HG03439 (cell line): ENCODE results near the gene POC1B.

Experiments
- ATAC-seq: cut with Tn5 transposase; IDR thresholded peaks from one replicate; pipeline ENCODE4 v1.9.1; 2021; ENCODE audit warnings: mild to moderate bottlenecking, moderate library complexity; ENCODE audit not compliant: unreplicated experiment

The POC1B gene

GRCh38 chr12:89525824-89526770 lies at the start of gene POC1B:
Gene POC1B (minus strand): TSS chr12:89526047. CDS start chr12:89525895, 152 bp downstream.
- ATAC-seq = peak; percentile 72

- no peak for ATAC-seq
These were observed 49.5 kb upstream of the POC1B start for GRCh38 chr12:89575374-89575773.

DNA sequence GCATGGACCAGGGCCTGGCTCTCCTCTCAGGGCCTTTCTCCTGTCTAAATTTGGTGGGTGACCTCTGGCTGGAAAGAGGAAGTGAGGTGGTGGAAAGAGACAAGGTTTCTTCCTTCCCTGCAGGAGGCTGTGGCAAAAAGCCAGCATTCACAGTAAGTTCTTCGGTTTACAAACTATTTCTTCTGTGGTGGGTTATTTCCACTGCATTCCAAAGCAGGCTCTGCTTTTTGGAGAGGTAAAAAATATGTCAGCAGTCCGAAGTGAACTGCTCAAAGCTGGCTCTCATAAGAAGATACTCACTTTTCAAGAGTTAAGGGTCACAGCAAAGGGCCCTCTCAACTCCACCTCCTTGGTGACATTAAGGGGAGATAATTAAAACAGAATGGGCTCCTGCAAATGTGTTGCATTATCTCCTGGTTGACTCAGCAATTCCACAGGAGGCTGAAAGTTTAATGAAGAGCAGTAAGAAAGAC lies 48.9 kb upstream of the POC1B start:
- no peak for ATAC-seq

- no peak for ATAC-seq
These were observed 47.4 kb upstream of the POC1B start for GRCh38 chr12:89573051-89573810.

DNA sequence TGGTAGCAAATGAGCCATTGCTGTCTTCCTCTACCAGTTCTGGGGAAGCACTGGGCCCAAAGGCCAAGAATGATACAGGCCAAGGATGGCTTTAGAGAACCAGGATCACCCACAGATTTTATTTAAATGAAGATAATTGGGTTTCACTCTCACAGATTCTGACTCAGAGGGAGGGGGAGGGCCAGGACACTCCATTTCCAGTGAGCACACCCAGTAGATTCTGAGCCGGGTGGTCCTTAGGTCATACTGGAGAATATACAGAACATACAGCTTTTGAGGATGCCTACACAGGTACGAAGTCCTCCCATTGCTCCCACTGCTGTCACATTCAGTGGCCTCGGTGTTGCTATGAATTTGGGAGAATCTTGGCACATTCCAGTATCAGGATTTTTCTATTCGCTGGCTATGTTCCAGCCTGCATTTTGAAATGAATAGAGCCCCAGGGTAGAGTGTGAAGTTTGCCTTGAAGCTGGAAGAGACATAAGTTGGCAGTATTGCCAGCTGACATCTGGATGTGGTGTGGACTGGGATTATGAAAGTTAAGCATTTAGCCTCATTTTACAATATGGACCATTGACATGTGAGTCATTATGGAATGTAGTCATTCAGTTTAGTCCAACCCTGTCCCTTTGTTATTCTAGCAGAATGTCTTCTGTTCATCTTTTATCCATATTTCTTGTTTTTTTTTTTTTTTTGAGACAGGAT lies 45.8 kb upstream of the POC1B start:
- ATAC-seq = no peak

DNA sequence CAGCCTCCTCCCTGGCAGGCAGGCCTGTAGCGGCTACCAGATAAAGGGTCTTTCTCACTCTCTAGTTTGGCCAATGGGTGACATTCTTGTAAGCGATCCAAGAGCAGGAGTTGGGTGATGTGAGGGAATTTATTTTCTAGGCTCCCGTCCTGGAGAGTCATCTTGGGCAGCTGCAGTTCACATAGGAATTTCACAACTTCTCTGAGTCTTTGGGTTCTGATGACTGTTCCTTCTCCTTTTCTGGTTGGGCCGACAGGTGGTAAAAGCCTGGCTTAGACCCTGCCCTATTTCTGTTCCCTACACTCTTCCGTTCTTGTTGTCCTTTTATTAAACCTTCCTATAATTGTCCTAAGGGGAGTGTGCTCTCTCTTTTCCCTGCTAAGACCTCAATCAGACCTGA lies 42.6 kb upstream of the POC1B start:
- no peak for ATAC-seq

DNA sequence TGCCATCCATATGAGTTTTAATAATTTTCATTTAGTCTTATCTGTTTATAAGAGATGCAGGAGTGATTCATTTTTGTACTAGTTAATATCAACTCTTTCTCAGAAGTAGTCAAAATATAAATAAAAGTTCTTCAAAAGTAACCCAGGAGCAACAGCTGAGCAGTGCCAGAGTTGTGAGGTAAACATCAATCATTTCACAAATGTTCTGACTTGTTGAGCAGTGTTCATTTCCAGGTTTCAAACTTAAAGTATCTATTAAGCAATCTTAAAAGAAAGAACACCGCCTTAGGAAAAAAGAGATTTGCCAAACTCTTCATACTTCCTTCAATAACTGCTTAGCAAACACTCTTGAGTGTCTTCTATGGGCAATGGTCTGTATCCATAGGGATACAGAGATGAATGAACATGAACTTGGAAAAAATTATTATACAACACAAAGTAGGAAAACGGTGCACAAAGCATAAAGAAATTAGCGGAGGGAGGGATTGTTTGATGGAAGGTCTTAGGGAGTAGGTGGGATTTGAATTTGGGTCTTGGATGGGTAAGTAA lies 41.9 kb upstream of the POC1B start:
- no peak for ATAC-seq

GRCh38 chr12:89566615-89567014 lies 40.8 kb upstream of the POC1B start:
- no peak for ATAC-seq

DNA sequence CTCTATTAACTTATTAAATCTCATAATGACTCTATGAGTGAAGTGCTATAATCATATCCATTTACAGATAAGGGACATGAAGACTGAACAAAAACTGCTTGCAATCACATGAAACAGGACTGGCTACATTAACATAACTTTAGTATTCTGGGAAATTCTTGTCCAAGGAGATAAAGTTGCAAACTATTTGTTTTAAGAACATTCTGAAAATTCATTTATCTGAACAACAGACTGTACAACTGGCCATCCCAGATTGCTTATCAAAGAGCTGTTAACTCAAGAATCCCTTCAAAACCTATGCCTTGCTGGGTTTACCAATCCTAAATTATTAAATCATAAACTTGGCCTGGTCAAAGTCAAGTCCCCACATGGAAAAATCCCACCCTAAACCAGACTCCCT lies 39.2 kb upstream of the POC1B start:
- no peak for ATAC-seq

GRCh38 chr12:89559753-89560152 lies 33.9 kb upstream of the POC1B start:
- no peak for ATAC-seq

DNA sequence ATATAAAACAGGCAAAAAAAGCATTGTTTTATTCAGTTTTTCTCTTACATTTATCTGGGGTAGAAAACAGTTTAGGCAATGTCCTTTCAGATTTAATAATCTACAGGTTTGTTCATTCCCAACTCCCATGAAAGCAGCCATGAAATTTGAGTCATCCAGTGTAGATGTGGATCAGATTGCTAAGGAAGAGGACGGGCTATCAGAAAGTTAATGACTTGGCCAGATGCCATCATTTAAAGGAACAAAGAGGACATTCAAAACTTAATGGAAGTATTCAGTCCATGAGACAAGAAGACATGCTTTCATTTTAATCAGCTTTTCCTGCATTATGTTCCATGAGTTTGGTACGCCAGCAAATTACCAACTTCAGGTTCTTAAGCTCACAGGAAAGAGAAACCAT lies 31.1 kb upstream of the POC1B start:
- no peak for ATAC-seq

DNA sequence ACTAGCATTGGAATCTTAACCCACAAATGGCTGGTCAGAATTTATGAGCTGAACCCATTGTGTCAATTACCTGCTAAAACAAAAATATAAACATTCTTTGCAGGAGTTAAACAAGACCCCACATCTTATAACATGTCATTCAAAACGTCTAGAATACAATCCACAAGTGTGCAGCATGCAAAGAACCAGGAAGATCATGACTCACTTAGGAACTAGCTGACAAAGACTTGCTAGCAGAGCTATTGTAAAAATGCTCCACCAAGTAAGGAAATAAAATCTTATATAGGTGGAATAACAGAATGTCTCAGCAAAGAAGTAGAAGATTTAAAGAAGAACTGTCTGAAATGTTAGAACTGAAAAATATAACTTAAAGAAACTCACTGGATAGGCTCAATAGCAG lies 26.5 kb upstream of the POC1B start:
- ATAC-seq = no peak

DNA sequence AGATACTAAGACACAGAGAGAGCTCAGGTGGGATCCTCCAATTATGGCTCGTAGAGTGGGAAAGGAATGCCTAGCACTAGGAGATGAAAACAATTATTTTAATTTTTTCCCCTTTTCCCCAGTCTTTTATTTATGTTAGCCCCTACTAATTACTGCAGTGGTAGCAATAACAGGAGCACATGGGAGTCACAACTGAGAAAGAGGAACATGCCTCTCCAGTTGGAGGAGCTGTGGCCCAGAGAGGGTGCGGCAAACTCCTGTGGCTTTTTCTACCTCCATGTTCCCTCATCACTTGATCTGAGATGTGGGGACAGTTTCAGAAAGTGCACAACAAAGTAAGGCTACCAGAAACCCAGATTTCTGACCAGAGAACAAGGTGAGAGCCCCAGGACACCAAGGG lies 25.9 kb upstream of the POC1B start:
- no peak for ATAC-seq

GRCh38 chr12:89547101-89547500 lies 21.3 kb upstream of the POC1B start:
- ATAC-seq = no peak

DNA sequence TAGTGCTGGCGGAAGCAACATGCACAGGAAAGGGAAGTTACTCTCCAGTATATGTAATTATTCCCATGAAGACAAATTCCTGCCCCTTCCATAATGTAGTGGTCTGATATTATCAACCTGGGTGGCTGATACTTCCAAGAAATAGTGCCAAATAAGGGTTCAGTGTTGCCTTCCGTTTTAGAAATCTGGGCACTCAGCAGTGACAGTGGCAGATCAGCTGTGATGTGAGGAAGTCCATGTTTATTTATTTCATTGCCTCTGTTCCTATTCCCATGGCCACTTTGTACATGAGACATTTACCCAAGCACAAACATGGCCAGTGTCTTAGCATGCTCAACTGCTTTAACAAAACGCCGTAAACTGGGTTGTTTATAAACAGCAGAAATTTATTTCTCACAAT lies 20.3 kb upstream of the POC1B start:
- no peak for ATAC-seq

DNA sequence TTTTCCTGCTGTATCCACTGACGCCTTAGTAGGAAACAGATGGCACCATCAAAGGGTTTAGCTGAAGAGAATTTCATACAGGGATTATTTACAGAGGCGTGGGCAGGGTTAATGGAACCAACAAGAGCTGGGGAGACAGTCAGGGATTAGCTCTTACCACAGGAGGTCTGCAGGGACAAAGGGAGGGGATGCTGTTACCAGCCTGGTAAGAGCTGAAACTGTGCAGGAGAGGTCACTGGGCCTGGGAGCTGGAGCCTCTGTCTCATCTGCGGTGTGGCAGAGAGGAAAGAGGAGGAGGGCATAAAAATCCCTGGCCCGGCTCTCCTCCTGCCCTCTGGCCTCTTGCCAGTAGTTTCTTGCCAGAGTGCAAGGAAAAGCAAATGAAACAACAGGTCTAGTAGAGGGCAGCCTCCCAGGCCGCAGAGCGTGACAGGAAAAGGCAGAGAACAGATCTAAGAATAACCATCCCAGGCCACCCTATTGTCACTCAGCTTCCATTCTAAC lies 18.9 kb upstream of the POC1B start:
- ATAC-seq = no peak

- no peak for ATAC-seq
These were observed 18.2 kb upstream of the POC1B start for GRCh38 chr12:89544022-89544421.

- peak; percentile 87 for ATAC-seq
These were observed 17.2 kb upstream of the POC1B start for GRCh38 chr12:89542912-89543592.

- no peak for ATAC-seq
These were observed 16.4 kb upstream of the POC1B start for GRCh38 chr12:89542236-89542635.

DNA sequence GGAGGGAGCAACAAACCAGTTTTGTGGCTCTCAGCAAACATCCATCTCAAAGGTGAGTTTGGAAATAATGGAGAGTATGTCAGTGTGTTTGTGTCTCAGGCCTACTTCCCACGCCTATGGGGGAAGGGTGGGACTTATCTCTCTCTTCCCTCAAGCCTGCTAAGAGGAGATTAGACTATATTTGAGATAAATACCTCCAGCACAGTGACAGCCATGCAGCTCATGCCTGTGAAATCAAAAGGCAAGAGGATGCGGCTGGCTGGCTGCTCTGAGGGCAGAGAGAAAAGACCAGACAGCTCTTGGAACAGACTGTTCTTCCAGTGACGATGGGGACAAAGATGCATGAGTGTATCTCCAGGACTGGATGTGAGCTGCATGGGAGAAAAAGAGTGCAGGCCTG lies 14.7 kb upstream of the POC1B start:
- ATAC-seq = no peak
